Common myeloid progenitor, CD34-positive (primary cell): ENCODE results near the gene KRAS.

Experiments
- CTCF ChIA-PET: fragments of 350-600 bp; sonication (Branson Sonifier 250); formaldehyde crosslinking; loops from one replicate; lab custom pipeline; 2021; ENCODE audit warnings: antibody characterized with exemption; lab: Charles Lee
- POLR2A ChIA-PET: fragments of 350-600 bp; sonication (Branson Sonifier 250); formaldehyde crosslinking; loops from one replicate; lab custom pipeline; 2021; ENCODE audit warnings: antibody characterized with exemption; lab: Charles Lee
- DNase-seq, 3 donors: peaks; one replicate each; pipeline versions ENCODE4 v3.0.0 to v3.0.0-alpha.2; 2013
- H3K27ac ChIP-seq, 2 experiments: 1 replicate in 1 of 2; 2 replicates in 1 of 2; pipeline ENCODE4 v1.7.0; 2013; ENCODE audit warnings: inconsistent platforms in 2 of 2, low read length in 2 of 2, mild to moderate bottlenecking in 2 of 2, low read depth in 1 of 2, moderate library complexity in 1 of 2; ENCODE audit not compliant: severe bottlenecking in 2 of 2, insufficient read depth in 1 of 2, poor library complexity in 1 of 2
- H3K27me3 ChIP-seq, 5 experiments: replicated peaks in 2 of 5; 1 replicate in 3 of 5; 2 replicates in 2 of 5; pipeline versions ENCODE4 v1.6.1 to v1.7.0; 2013; ENCODE audit warnings: low read length in 4 of 5, mild to moderate bottlenecking in 2 of 5, moderate library complexity in 2 of 5, inconsistent platforms in 1 of 5; ENCODE audit not compliant: insufficient read depth in 5 of 5, control insufficient read depth in 4 of 5
- H3K36me3 ChIP-seq, 4 experiments: 1 replicate in 2 of 4; 2 replicates in 2 of 4; pipeline versions ENCODE4 v1.6.1 to v1.7.0; 2013; ENCODE audit warnings: low read length in 3 of 4, control low read depth in 1 of 4, mild to moderate bottlenecking in 1 of 4; ENCODE audit not compliant: control insufficient read depth in 4 of 4, insufficient read depth in 4 of 4
- H3K4me1 ChIP-seq, 4 experiments: 1 replicate in 3 of 4; 2 replicates in 1 of 4; pipeline versions ENCODE4 v1.6.1 to v1.7.1; 2013; ENCODE audit warnings: low read length in 3 of 4, mild to moderate bottlenecking in 3 of 4, control low read depth in 1 of 4, inconsistent platforms in 1 of 4, moderate library complexity in 1 of 4; ENCODE audit not compliant: control insufficient read depth in 4 of 4, insufficient read depth in 4 of 4; ENCODE audit errors: control extremely low read depth in 1 of 4
- H3K4me3 ChIP-seq, 7 experiments: 1 replicate in 4 of 7; 2 replicates in 3 of 7; pipeline versions ENCODE4 v1.5.1 to v1.7.0; 2013; ENCODE audit warnings: mild to moderate bottlenecking in 7 of 7, low read length in 6 of 7, moderate library complexity in 6 of 7, inconsistent platforms in 2 of 7, low read depth in 2 of 7, control low read depth in 1 of 7; ENCODE audit not compliant: insufficient read depth in 4 of 7, control insufficient read depth in 1 of 7; ENCODE audit errors: extremely low read depth in 1 of 7
- H3K9me3 ChIP-seq, 5 experiments: 1 replicate in 4 of 5; 2 replicates in 1 of 5; pipeline versions ENCODE4 v1.6.1 to v1.7.1; 2013; ENCODE audit warnings: low read length in 4 of 5, mild to moderate bottlenecking in 2 of 5, inconsistent platforms in 1 of 5, low read depth in 1 of 5, moderate library complexity in 1 of 5; ENCODE audit not compliant: control insufficient read depth in 4 of 5, insufficient read depth in 2 of 5; ENCODE audit errors: control extremely low read depth in 1 of 5
- WGBS: methylation state at CpG from one replicate; pipeline ENCODE4 v1.1.5; 2013; ENCODE audit not compliant: insufficient coverage; 5-methylcytosine and 5-hydroxymethylcytosine counted together

The KRAS gene

GRCh38 chr12:25248732-25249131 lies 2.0 kb downstream of the KRAS start:
- H3K4me3 ChIP-seq: no peak overlapping the region

GRCh38 chr12:25248137-25248536 lies 2.6 kb downstream of the KRAS start:
- ChIA-PET CTCF (interaction anchor here (0.8 kb wide), 1 partner anchor 144 kb away, joined by 3 read pairs; no protein-coding TSS in a partner anchor), POLR2A (no interaction called here)
- peaks cover 2 to 15% (median 10%) of the 10 kb centered on the region in 4 experiments for H3K36me3 ChIP-seq
- no peak overlapping the region for H3K27ac ChIP-seq
- H3K27me3 ChIP-seq: no peaks in the 10 kb centered on the region
- WGBS: 97% methylated on average over 20 of the region's 20 CpGs
- no peak overlapping the region for H3K4me3 ChIP-seq
- no peak for DNase-seq
- peaks cover 7 to 18% (median 14%) of the 10 kb centered on the region in 4 experiments for H3K4me1 ChIP-seq
- no peaks in the 10 kb centered on the region for H3K9me3 ChIP-seq

More at GRCh38 chr12:25248732-25249131, 2.0 kb downstream of the KRAS start:
- ChIA-PET POLR2A (no interaction called here), CTCF (interaction anchor here (0.8 to 1.1 kb wide), 3 partner anchors 8 to 144 kb away, joined by 3 to 5 read pairs (median 3); no protein-coding TSS in a partner anchor)
- Histone ChIP-seq H3K9me3 (no peaks in the 10 kb centered on the region), H3K27me3 (no peaks in the 10 kb centered on the region), H3K27ac (no peak overlapping the region), H3K36me3 (peaks cover 2 to 11% (median 8%) of the 10 kb centered on the region in 4 experiments), H3K4me1 (peaks cover 7 to 18% (median 15%) of the 10 kb centered on the region in 4 experiments)
- DNase-seq: no peak
- WGBS: no CpG with 5 or more reads among the region's 1 CpG

DNA sequence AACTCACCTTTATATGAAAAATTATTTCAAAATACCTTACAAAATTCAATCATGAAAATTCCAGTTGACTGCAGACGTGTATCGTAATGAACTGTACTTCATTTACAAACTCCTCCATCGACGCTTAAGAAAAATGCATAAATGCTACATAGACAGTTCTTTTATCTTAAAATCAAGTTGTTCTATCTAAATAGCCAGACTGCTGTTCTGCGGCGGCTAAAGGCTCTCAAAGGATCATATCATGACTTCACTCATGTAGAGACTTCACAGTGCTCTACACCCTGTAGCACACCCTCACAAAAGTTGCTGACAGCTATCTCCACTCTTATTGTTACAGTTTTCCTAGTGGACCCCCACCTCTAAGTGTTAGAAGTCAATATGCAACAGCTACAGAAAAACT lies 5.2 kb downstream of the KRAS start:
- DNase-seq: no peak
- H3K27ac ChIP-seq: no peak overlapping the region
- ChIA-PET CTCF (interaction anchor here (0.6 to 1.5 kb wide), 2 partner anchors 20 to 55 kb away, joined by 3 to 4 read pairs; no protein-coding TSS in a partner anchor), POLR2A (no interaction called here)
- peaks cover 7 to 13% (median 11%) of the 10 kb centered on the region in 4 experiments for H3K4me1 ChIP-seq
- 100% methylated on average over 6 of the region's 6 CpGs for WGBS
- H3K36me3 ChIP-seq: peaks cover 4 to 18% (median 12%) of the 10 kb centered on the region in 4 experiments
- no peaks in the 10 kb centered on the region for H3K27me3 ChIP-seq
- no peaks in the 10 kb centered on the region for H3K9me3 ChIP-seq
- H3K4me3 ChIP-seq: no peak overlapping the region

DNA sequence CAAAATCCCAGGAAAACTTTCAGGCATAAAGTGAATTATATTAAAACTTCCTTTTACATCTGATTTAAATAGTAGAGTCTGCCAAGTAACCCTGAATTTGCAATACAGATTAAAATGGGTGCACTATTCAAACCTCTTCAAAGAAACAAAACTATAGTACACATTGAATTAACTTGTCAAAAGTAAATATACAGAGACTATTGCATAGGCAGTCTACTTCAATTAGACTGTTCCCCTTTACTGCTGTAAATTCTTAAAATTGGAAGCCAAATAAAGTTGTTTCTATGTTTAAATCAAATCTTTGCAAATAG lies 7.1 kb downstream of the KRAS start:
- no peak overlapping the region for H3K4me3 ChIP-seq
- POLR2A ChIA-PET: no interaction called here
- CTCF ChIA-PET: no interaction called here
- peaks cover 4 to 22% (median 14%) of the 10 kb centered on the region in 4 experiments for H3K36me3 ChIP-seq
- peaks cover 0 to 2% (median under 1%) of the 10 kb centered on the region in 4 experiments for H3K4me1 ChIP-seq
- H3K27ac ChIP-seq: no peak overlapping the region
- DNase-seq: no peak
- no peaks in the 10 kb centered on the region for H3K9me3 ChIP-seq
- no peaks in the 10 kb centered on the region for H3K27me3 ChIP-seq

DNA sequence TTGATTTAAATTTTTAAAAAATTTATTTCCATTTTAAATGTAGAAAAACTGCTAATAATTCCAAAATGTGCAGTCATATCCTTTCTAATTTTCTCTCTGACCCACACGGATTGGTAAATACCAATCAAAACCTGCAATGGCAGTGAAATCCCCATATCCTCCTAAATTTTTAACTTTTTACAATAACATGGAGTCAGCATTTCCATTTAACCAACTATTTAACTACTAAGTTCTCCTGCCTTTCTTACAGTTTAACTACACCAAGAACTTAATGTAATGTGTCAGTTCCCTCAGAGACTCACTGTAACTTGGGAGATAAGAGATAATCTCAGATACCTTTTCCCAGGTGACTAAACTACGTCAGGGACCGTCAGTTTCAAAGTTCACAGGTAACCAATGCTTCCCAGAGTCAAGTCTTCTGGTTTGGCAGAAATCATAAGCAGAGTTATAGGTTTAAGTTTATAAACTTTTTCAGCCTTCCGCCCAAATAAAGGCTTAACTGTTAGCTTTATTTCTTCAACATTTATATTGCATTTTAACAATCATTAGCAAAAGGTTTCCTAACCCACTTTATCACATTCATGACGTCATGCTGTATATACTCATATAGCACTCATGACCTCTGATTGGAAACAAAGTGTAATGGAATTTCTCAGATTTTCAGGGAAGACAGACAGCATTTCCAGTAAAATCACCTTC lies 7.6 kb downstream of the KRAS start:
- ChIA-PET CTCF (interaction anchor here (0.9 to 2.3 kb wide), 2 partner anchors 122 to 347 kb away, joined by 3 to 5 read pairs; no protein-coding TSS in a partner anchor), POLR2A (no interaction called here)
- Histone ChIP-seq H3K4me3 (no peak overlapping the region), H3K9me3 (no peaks in the 10 kb centered on the region), H3K36me3 (peaks cover 4 to 22% (median 13%) of the 10 kb centered on the region in 4 experiments), H3K4me1 (no peaks in the 10 kb centered on the region), H3K27ac (no peak overlapping the region), H3K27me3 (no peaks in the 10 kb centered on the region)
- 92% methylated on average over 4 of the region's 5 CpGs for WGBS
- DNase-seq: no peak

DNA sequence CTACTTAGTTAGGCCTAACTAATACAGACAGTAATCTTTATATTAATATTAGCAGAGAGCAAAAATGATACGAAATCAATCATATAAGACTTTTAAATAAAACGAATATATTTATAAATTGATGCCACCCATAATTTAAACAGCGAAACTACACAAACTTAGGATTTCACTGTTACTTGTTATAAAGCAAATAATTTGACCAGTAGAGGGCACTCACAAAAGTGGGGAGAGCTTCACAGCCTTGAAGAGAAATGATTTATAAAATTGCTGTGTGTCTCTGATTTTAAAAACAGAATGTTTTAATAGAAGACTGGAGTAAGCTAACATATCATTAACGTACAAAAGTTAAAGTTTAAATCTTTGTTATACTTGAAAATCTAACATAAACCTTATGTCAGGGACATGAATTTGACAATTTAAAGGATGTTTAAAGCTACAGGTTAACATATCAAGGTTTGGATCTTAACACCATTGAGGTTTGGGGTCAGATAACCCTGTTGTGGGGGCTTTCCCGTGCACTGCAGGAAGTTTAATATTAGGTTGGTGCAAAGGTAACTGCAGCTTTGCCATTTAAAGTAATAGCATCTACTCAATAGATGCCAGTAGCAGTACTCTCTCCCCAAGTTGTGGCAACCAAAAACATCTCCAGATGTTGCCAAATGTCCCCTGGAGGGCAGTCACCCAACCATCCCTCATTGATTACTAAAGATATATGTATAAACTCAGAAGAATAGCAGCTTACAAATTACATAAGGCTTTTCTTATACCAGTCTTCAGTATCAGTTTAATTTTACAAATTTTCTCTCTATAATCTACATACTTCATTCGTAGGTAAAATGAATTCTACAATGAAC lies 9.3 kb downstream of the KRAS start:
- Histone ChIP-seq H3K27ac (no peak overlapping the region), H3K9me3 (no peaks in the 10 kb centered on the region), H3K27me3 (no peaks in the 10 kb centered on the region), H3K36me3 (peaks cover 4 to 30% (median 21%) of the 10 kb centered on the region in 4 experiments), H3K4me3 (no peak overlapping the region), H3K4me1 (no peaks in the 10 kb centered on the region)
- no CpG with 5 or more reads among the region's 6 CpGs for WGBS
- ChIA-PET POLR2A (interaction anchor here (0.5 to 1.5 kb wide), 2 partner anchors 124 to 146 kb away, joined by 6 to 7 read pairs; no protein-coding TSS in a partner anchor), CTCF (interaction anchor here (0.6 to 2.3 kb wide), 13 partner anchors 8 to 160 kb away, joined by 3 to 9 read pairs (median 5); partner anchors contain the start of gene KRAS)
- DNase-seq: peak; percentile 59 to 78 (median 74)
